ENCODE results near the gene ATP10A. TPM values are rescaled to one million over a fixed set of nuclear protein-coding genes. Genes with fewer than 3 reads are reported as not detected.

ATP10A gene
- total RNA-seq, 1 donor from 2014 or later: not detected

GRCh38 chr15:25870938-25871337 lies 7.8 kb upstream of the ATP10A start:
- Mint-ChIP-seq H3K4me3 (no peak overlapping the region), H3K9me3 (no peaks in the 10 kb centered on the region), H3K4me1 (peaks cover 2% of the 10 kb centered on the region), H3K27ac (no peak overlapping the region), H3K36me3 (ENCODE audit: low read depth) (no peaks in the 10 kb centered on the region), H3K27me3 (peaks cover 10% of the 10 kb centered on the region)
- DNase-seq (no peak), ATAC-seq (ENCODE audit: low read depth) (no peak)
- ChIA-PET CTCF (no interaction called here), POLR2A (no interaction called here)
- intact Hi-C loops (cut with micrococcal nuclease): no loop called here
- TF ChIP-seq CTCF (IDR thresholded peaks at IDR 0.05): no peak

GRCh38 chr15:25869701-25870100 lies 6.6 kb upstream of the ATP10A start:
- Mint-ChIP-seq H3K9me3 (no peaks in the 10 kb centered on the region), H3K36me3 (ENCODE audit: low read depth) (no peaks in the 10 kb centered on the region), H3K27me3 (peaks cover 14% of the 10 kb centered on the region), H3K27ac (no peak overlapping the region), H3K4me3 (no peak overlapping the region), H3K4me1 (peaks cover 2% of the 10 kb centered on the region)
- TF ChIP-seq CTCF (IDR thresholded peaks at IDR 0.05): no peak
- no peak for DNase-seq
- no peak for ATAC-seq (ENCODE audit: low read depth)
- ChIA-PET POLR2A (no interaction called here), CTCF (no interaction called here)
- intact Hi-C loops (cut with micrococcal nuclease): no loop called here

DNA sequence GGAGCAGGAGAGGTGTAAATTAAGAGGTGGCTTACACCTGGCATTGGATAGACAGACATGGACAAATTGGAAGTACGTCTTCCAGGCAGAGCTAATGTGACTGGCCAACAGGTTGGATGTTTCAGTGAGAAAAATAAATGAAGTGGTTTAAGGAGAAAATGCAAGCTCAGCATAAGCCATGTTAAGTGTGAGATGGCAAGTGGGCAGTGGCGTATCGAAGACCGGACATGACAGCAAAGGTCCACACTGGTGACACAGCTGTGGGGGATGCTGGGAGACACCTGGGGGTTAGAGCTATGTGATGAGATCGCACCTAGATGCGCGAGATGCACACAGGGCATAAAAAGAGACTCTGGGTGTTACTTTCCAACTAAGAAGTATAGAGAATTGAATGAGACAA lies 3.7 kb upstream of the ATP10A start:
- DNase-seq (no peak), ATAC-seq (ENCODE audit: low read depth) (no peak)
- CTCF ChIA-PET: no interaction called here
- POLR2A ChIA-PET: no interaction called here
- H3K27ac Mint-ChIP-seq: no peak overlapping the region
- intact Hi-C loops (cut with micrococcal nuclease): no loop called here
- no peak for TF ChIP-seq CTCF (IDR thresholded peaks at IDR 0.05)
- H3K4me1 Mint-ChIP-seq: peaks cover 10% of the 10 kb centered on the region
- H3K4me3 Mint-ChIP-seq: no peak overlapping the region
- no peaks in the 10 kb centered on the region for H3K36me3 Mint-ChIP-seq (ENCODE audit: low read depth)
- H3K27me3 Mint-ChIP-seq: peaks cover 25% of the 10 kb centered on the region
- H3K9me3 Mint-ChIP-seq: no peaks in the 10 kb centered on the region

DNA sequence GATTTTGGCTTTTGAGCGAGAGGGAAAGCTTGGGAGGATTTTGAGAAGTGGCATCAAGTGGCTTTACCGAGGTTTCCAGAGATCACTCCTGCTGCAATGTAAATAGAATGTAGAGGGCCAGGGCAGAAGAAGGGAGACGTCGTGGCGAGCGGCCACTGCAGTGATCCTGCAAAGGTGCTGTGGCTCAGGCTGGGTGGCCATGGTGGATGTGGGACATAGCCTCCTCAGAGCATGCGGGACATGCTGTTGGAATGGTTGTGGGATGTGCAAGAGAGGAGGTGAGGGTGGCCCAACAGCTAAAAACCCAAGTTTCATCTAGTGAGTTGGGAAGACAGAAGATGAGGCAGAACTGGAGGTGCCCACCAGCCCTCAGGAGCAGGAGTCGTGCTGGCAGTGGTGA lies 3.1 kb upstream of the ATP10A start:
- DNase-seq: no peak
- H3K4me1 Mint-ChIP-seq: peaks cover 15% of the 10 kb centered on the region
- no peak overlapping the region for H3K27ac Mint-ChIP-seq
- ChIA-PET POLR2A (no interaction called here), CTCF (interaction anchor here (1.3 kb wide), 1 partner anchor 68 kb away, joined by 5 read pairs; no protein-coding TSS in a partner anchor)
- H3K27me3 Mint-ChIP-seq: peaks cover 31% of the 10 kb centered on the region
- no peak for ATAC-seq (ENCODE audit: low read depth)
- no peaks in the 10 kb centered on the region for H3K9me3 Mint-ChIP-seq
- intact Hi-C loops (cut with micrococcal nuclease): no loop called here
- no peak for TF ChIP-seq CTCF (IDR thresholded peaks at IDR 0.05)
- no peaks in the 10 kb centered on the region for H3K36me3 Mint-ChIP-seq (ENCODE audit: low read depth)
- H3K4me3 Mint-ChIP-seq: no peak overlapping the region

- intact Hi-C loops (cut with micrococcal nuclease): no loop called here
- H3K36me3 Mint-ChIP-seq (ENCODE audit: low read depth): no peaks in the 10 kb centered on the region
- H3K4me1 Mint-ChIP-seq: peaks cover 25% of the 10 kb centered on the region
- peaks cover 41% of the 10 kb centered on the region for H3K27me3 Mint-ChIP-seq
- H3K9me3 Mint-ChIP-seq: no peaks in the 10 kb centered on the region
- no peak for TF ChIP-seq CTCF (IDR thresholded peaks at IDR 0.05)
- DNase-seq: no peak
- no peak overlapping the region for H3K4me3 Mint-ChIP-seq
- ATAC-seq (ENCODE audit: low read depth): no peak
- no peak overlapping the region for H3K27ac Mint-ChIP-seq
- POLR2A ChIA-PET: no interaction called here
- CTCF ChIA-PET: interaction anchor here (1.3 kb wide), 1 partner anchor 69 kb away, joined by 5 read pairs; no protein-coding TSS in a partner anchor
Observed at GRCh38 chr15:25864966-25865365, 1.8 kb upstream of the ATP10A start.

All from activated B cell treated with CpG ODN at 0.5 μM for 24 hours (primary cell).